GM12878 (cell line): Measurements from ENCODE around the gene BCCIP.

ENCODE experiments used
- CTCF ChIP-seq, 3 experiments: IDR thresholded peaks in 2 of 3; conservative IDR thresholded peaks in 1 of 3; 2 replicates each; pipeline ENCODE4 v1.5.1; 2011; ENCODE audit warnings: low read depth in 3 of 3, low read length in 3 of 3, mild to moderate bottlenecking in 3 of 3, control low read depth in 2 of 3, moderate library complexity in 2 of 3, inconsistent platforms in 1 of 3, mixed read lengths in 1 of 3; ENCODE audit not compliant: control insufficient read depth in 2 of 3, insufficient read depth in 1 of 3; ENCODE audit errors: extremely low read depth in 1 of 3
- E2F8 ChIP-seq: fragments of 450-650 bp; IDR thresholded peaks from 2 replicates; pipeline ENCODE4 v1.6.1; 2018; ENCODE audit warnings: mild to moderate bottlenecking, low read depth, moderate library complexity; ENCODE audit not compliant: partially characterized antibody
- GATAD2B ChIP-seq: fragments of 450-650 bp; conservative IDR thresholded peaks from 2 replicates; pipeline ENCODE4 v1.6.1; 2017; ENCODE audit warnings: low read depth, mild to moderate bottlenecking, moderate library complexity
- NFYB ChIP-seq: IDR thresholded peaks from 2 replicates; pipeline ENCODE4 v1.6.1; 2011; ENCODE audit warnings: low read depth, mild to moderate bottlenecking, low read length, improper control_type of control experiment, moderate library complexity; ENCODE audit not compliant: insufficient read depth
- RAD21 ChIP-seq: IDR thresholded peaks from 2 replicates; pipeline ENCODE4 v1.6.1; 2011; ENCODE audit warnings: mild to moderate bottlenecking, low read depth, low read length, moderate library complexity; ENCODE audit not compliant: insufficient read depth
- RUNX3 ChIP-seq: IDR thresholded peaks from 2 replicates; pipeline ENCODE4 v1.6.1; 2012; ENCODE audit warnings: low read length, inconsistent platforms
- ZNF384 ChIP-seq: IDR thresholded peaks from 2 replicates; pipeline ENCODE4 v1.6.1; 2012; ENCODE audit warnings: low read depth, mild to moderate bottlenecking, low read length, improper control_type of control experiment, borderline replicate concordance
- TF ChIP-seq, protein P1 (sequence below): fragments of 450-650 bp; IDR thresholded peaks from 2 replicates; pipeline ENCODE4 v1.6.1; 2017; ENCODE audit warnings: antibody characterized with exemption, mild to moderate bottlenecking, moderate library complexity

DNA sequence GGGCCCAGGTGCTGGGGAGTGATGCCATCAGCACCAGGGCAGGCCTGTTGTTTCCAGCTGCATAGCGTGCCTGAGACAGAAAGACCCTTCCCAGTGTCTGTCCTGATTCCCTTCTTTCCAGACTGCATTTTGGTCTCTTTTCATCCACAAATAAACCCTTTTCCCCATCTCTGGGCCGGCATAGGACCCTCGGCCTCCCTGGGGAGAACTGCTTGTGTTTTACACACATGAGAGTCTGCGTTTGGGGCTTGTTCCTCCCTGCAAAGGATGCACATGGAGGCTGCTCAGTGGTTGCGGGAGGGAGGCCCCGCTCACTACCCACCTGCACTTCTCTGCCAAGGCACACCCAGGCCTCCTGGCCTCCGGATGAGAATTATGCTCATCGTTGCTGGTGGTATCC is 42.0 kb upstream of the BCCIP start:
- no peak for TF ChIP-seq GATAD2B
- no peak for TF ChIP-seq RAD21
- no peak for TF ChIP-seq RUNX3
- no peak for TF ChIP-seq ZNF384
- TF ChIP-seq, protein P1, sequence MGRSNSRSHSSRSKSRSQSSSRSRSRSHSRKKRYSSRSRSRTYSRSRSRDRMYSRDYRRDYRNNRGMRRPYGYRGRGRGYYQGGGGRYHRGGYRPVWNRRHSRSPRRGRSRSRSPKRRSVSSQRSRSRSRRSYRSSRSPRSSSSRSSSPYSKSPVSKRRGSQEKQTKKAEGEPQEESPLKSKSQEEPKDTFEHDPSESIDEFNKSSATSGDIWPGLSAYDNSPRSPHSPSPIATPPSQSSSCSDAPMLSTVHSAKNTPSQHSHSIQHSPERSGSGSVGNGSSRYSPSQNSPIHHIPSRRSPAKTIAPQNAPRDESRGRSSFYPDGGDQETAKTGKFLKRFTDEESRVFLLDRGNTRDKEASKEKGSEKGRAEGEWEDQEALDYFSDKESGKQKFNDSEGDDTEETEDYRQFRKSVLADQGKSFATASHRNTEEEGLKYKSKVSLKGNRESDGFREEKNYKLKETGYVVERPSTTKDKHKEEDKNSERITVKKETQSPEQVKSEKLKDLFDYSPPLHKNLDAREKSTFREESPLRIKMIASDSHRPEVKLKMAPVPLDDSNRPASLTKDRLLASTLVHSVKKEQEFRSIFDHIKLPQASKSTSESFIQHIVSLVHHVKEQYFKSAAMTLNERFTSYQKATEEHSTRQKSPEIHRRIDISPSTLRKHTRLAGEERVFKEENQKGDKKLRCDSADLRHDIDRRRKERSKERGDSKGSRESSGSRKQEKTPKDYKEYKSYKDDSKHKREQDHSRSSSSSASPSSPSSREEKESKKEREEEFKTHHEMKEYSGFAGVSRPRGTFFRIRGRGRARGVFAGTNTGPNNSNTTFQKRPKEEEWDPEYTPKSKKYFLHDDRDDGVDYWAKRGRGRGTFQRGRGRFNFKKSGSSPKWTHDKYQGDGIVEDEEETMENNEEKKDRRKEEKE: no peak
- TF ChIP-seq CTCF (IDR thresholded peaks at IDR 0.05 in 2 of 3, conservative IDR thresholded peaks at IDR 0.05 in 1 of 3; ENCODE audit: control insufficient read depth in 2 of 3, extremely low read depth in 1 of 3, insufficient read depth in 1 of 3, low read depth in 3 of 3, low read length in 3 of 3): no peak
- TF ChIP-seq NFYB: no peak
- no peak for TF ChIP-seq E2F8
